ENCODE data around the gene TPM2.

GRCh38 chr9:35662437-35662836 is 27.3 kb downstream of the TPM2 start:
- TF ChIP-seq EZH2 (IDR thresholded peaks at IDR 0.05) = no peak
- TF ChIP-seq POLR2AphosphoS5 (IDR thresholded peaks at IDR 0.05; ENCODE audit: borderline replicate concordance, low read depth, low read length) = no peak
- TF ChIP-seq FOXP2 (optimal IDR thresholded peaks at IDR 0.05; ENCODE audit: control extremely low read depth, extremely low read length, insufficient read depth) = no peak
